Esophagus muscularis mucosa (tissue), 3 donors: Measurements from ENCODE around the gene TSC2.
"Not testable (repeated sequence)": the region's sequence is repeated elsewhere in the genome, so short reads cannot be mapped to it uniquely, and the experiment has no call there.

ENCODE experiments used
- CTCF ChIP-seq, 3 experiments: fragments of 200-600 bp in 2 of 3; fragments of 450-650 bp in 1 of 3; sonication (generic) in 2 of 3; IDR thresholded peaks; one replicate each; pipeline ENCODE4 v1.5.1; 2017 to 2019; ENCODE audit warnings: antibody characterized with exemption in 3 of 3, mild to moderate bottlenecking in 2 of 3, moderate library complexity in 1 of 3
- POLR2A ChIP-seq: fragments of 450-650 bp; IDR thresholded peaks from one replicate; pipeline ENCODE4 v1.6.1; 2017; ENCODE audit warnings: antibody characterized with exemption, moderate library complexity, mild to moderate bottlenecking, low read depth

- not testable (repeated sequence) for TF ChIP-seq CTCF (IDR thresholded peaks at IDR 0.05); POLR2A
Observed at GRCh38 chr16:2105291-2105690, 57.5 kb downstream of the TSC2 start.
